GM12872 (cell line): ENCODE results near the gene ARFGAP3.

Experiments used
- CTCF ChIP-seq: IDR thresholded peaks from 3 replicates; pipeline ENCODE4 v1.5.1; 2011; ENCODE audit warnings: low read depth, mild to moderate bottlenecking, low read length, moderate library complexity; ENCODE audit not compliant: insufficient read depth

Gene ARFGAP3

GRCh38 chr22:42825796-42826195 is 31.3 kb downstream of the ARFGAP3 start:
- no peak for TF ChIP-seq CTCF

- no peak for TF ChIP-seq CTCF
These were observed 35.7 kb downstream of the ARFGAP3 start for GRCh38 chr22:42821386-42821785.

- peak; percentile 43; the same call in 2 of the 3 replicates for TF ChIP-seq CTCF
These were observed 36.9 kb downstream of the ARFGAP3 start for GRCh38 chr22:42820045-42820763.

GRCh38 chr22:42819412-42820044 is 37.5 kb downstream of the ARFGAP3 start:
- no peak for TF ChIP-seq CTCF

- no peak for TF ChIP-seq CTCF
These were observed 39.5 kb downstream of the ARFGAP3 start for GRCh38 chr22:42817556-42817955.

GRCh38 chr22:42816336-42816735 is 40.7 kb downstream of the ARFGAP3 start:
- TF ChIP-seq CTCF = no peak

GRCh38 chr22:42814616-42815015 is 42.5 kb downstream of the ARFGAP3 start:
- TF ChIP-seq CTCF = no peak
